8988T (cell line): ENCODE data around the gene ANXA7.
A peak's percentile ranks its signal among the peaks of the same experiment; 100 is the strongest.
"Not testable (repeated sequence)": the region's sequence is repeated elsewhere in the genome, so short reads cannot be mapped to it uniquely, and the experiment has no call there.

ENCODE experiments used
- DNase-seq: peaks from one replicate; pipeline ENCODE4 v3.0.0; 2011

The ANXA7 gene

GRCh38 chr10:73406846-73407245, 7.0 kb downstream of the ANXA7 start:
- no peak for DNase-seq

DNA sequence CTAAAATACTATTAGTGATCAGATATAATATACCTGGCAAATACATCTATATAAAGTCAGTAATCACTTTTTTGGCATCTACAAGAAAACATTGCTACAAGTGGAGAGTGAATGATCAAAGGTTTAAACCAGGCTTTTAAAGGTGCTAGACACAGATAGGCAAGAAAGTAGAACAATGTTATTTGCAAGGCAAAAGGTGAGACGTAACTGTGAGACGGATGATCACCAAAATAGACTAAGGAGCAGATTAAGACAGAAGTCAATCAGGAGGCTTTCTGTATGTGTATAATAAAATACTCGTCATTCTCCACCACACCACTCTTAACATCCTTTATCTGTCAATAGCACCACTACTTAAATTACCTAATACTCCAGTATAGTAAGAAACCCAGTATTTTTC, 8.3 kb downstream of the ANXA7 start:
- no peak for DNase-seq

DNA sequence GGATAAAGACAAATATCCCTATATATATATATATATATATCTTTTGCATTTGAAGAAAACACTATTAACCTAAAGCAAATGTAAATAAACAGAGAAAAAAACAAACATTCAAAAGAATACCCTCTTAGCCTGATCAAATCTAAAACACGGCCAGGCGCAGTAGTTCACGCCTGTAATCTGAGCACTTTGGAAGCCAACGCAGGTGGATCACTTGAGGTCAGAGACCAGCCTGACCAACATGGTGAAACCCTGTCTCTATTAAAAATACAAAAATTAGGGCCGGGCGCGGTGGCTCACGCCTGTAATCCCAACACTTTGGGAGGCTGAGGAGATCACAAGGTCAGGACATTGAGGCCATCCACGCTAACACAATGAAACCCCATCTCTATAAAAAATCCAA, 9.2 kb downstream of the ANXA7 start:
- no peak for DNase-seq

DNA sequence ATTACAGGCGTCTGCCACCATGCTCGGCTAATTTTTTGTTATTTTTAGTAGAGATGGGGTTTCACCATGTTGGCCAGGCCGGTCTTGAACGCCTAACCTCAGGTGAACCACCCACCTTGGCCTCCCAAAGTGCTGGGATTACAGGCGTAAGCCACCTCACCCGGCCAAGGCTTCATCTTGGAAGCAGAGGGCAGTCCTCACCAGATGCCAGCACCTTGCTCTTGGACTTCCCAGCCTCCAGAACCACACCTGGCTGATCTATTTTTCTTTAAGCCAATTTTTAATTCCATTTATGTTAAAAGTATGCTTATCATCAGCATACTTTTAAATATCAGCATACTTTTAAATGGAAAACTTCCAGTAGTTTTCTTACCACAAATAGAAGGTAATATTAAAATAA, 12.2 kb downstream of the ANXA7 start:
- DNase-seq: no peak

GRCh38 chr10:73399063-73399462, 14.8 kb downstream of the ANXA7 start:
- DNase-seq: no peak

- no peak for DNase-seq
Measured at GRCh38 chr10:73398024-73398423, 15.8 kb downstream of the ANXA7 start.

DNA sequence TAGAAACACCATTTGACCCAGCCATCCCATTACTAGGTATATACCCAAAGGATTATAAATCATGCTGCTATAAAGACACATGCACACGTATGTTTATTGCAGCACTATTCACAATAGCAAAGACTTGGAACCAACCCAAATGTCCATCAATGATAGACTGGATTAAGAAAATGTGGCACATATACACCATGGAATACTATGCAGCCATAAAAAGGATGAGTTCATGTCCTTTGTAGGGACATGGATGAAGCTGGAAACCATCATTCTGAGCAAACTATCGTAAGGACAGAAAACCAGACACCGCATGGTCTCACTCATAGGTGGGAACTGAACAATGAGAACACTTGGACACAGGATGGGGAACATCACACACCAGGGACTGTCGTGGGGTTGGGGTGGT, 19.5 kb downstream of the ANXA7 start:
- DNase-seq: not testable (repeated sequence)

DNA sequence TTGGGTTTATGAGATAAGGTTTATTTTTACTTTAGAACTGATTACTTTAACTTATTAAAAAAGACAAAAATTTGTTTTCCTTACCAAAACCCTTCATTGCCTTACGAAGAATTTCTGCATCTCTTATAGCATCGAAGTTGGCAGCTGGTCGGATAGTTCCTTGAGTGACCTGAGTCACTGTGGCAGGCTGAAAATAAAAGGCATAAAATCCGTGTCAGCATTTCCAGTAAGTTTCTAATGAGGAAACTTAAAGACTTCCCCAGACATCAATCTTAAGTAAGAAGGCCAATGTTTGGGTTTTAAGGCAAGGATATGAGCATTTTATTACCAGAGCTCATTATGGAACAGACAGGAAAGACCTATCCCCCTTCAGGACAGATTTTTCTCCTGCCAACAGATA, 25.6 kb downstream of the ANXA7 start:
- DNase-seq: no peak

DNA sequence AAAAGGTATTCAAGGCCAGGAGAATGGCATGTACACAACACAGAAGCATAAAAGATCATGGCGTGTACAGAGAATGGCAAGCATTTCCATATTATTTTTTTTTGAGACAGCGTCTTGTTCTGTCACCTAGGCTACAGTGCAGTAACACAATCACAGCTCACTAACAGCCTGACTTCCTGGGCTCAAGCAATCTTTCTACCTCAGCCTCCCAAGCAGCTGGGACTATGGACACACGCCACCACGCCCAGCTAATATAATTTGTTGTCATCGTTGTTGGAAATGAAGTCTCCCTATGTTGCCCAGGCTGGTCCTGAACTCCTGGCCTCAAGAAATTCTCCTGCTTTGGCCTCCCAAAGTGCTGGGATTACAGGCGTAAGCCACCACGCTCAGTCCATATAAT, 27.3 kb downstream of the ANXA7 start:
- DNase-seq: no peak

DNA sequence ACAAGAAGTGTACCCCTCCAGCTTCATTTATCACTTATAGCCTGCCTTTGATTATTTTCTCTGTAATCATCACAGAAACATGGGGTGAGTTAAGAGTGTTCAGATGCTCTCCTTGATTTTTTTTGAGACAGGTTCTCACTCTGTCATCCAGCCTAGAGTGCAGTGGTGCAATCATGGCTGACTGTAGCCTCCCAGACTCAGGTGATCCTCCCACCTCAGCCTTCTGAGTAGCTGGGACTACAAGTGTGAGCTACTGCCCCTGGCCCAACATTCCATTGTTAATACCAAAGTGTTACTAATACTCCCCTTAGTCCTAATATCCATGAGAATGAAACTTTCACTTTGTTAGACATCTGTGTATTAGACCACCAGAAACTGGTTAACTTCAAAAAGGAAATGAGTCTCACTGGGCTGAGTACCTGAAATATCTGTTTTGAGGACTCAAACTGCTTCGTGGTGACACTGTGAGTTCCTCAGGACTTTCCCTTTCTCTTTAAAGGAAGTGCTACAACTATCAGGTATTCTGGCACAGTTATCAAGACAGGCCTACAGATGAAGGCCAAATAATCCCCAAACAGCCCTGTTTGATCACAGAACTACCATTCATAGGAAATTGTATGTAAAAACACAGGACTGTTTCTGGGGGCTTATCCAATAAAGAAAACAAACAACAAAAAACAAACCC, 34.7 kb downstream of the ANXA7 start:
- DNase-seq: no peak

DNA sequence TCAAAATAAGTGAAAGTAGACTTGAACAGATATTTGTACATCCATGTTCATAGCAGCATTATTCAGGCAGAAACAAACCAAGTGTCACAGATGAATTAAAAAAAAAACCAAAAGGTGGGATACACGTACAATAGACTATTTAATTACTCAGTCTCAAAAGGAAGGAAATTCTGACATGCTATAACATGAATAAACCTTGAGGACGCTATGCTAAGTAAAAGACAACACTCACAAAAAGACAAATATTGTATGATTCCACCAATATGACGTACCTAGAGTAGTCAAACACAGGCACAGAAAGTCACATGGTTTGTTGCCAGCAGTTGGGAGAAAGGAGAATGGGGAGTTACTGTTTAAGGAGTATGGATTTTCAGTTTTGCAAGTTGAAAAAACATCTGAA, 37.2 kb downstream of the ANXA7 start:
- DNase-seq: no peak

GRCh38 chr10:73368238-73368637, 45.6 kb downstream of the ANXA7 start:
- DNase-seq: no peak

DNA sequence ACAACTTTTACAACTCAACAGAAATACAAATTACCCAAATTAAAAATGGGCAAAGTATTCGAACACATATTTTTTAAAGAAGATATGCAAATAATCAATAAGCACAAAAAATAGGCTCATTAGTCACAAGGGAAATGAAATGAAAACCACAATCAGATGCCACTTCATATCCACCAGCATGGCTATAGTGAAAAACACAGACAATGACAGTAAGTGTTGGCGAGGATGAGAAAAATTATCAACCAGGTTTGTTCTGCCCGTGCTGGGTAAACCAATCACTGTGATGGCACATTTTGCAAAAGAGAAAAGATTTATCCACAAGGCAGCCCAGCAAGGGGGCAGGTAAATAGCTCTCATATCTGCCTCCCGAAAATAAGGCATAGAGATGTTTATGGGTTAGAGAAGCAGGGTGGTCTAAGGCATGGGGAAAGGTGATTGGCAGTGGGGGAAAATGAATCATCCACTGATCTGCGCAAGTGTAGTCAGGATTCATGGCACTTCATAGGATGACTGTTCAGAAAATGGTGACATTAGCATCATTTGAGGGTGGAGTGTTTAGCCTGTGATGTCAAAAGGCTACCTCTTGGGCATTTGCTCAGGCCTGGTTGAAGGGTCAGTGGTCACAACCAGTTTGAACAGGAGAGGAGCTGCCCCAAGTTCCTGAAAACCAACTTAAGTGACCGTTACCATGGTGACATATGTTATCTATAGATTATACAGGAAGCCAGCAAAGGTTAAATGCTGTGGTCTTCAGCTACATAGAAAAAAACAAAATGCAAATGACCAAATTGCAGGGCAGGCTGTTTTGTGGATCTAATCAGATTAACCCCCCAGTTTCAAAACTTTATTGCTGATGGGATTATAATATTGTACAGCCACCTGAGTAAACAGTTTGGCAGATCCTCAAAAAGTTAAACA, 47.2 kb downstream of the ANXA7 start:
- no peak for DNase-seq

DNA sequence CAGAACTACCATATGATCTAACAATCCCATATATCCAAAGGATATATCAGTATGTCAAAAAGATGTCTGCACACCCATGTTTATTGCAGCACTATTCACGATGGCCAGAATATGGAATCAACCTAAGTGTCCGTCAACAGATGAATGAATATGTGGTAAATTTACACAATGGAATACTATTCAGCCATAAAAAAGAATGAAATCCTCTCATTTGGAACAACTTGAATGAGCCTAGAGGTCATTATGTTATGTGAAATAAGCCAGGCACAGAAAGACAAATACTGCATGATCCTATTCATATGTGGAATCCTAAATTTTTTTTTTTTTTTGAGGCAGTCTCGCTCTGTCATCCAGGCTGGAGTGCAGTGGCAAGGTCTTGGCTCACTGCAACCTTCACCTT, 48.9 kb downstream of the ANXA7 start:
- no peak for DNase-seq

GRCh38 chr10:73359492-73359891, 54.4 kb downstream of the ANXA7 start:
- no peak for DNase-seq

- DNase-seq: peak; percentile 78
Measured at GRCh38 chr10:73358331-73359279, 55.3 kb downstream of the ANXA7 start, which contains the start of gene CFAP70. TSS of gene CFAP70 (minus strand) at chr10:73358864. CDS start at chr10:73354796, 4,068 bp downstream.

DNA sequence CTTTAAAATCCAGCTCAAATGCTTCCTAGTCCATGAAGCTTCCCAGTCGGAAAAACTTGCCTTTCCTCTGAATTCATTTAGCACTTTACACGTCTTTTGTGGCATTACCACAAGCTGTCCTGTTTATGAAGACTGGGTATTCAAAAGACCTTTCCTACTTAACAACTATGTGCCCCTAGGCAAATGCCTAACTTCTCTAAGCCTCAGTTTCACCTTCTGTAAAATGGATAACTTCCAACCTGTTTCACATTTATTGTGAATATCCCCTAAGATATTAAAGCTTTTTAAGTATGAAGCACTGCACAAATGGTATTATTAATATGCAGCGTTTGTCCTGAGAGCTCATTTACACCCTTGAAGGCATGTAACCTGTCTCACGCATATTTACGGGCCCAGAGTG, 56.0 kb downstream of the ANXA7 start:
- DNase-seq: no peak

DNA sequence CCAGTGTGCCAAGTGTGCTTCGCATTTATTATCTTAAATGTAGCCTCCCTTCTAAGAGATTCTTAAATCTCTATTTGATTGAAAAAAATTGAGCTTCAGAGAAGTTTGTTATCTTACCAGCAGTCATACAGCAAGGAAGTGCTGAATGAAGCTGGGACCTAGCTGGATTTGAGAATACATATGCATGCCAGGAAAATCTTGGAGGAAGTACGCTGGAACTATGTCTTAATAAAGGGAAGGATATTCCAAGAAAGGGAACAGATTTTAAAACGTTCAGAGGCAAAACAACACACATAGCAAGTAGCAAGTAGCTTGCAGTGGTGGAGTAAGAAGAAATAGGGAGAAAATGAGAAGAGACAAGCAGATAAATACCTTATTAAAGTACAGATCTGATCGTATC, 56.7 kb downstream of the ANXA7 start:
- DNase-seq: no peak

DNA sequence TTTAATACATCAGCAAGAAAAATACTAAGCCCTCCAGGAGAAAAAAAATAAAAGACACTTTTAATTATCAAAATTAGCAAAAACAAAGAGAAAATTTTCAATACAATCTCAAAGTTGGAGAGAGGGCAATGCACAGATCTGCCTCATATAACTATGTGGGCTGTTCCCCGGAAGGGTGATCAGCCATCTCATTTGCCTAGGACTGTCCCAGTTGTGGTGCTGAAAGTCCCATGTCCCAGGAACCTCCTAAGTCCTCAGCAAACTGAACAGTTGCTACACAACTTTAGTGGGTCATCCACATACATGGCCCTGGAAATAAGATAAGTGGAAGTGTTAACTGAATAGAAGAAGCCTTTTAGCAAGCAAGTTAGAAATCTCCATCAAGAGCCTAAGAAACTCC, 69.6 kb downstream of the ANXA7 start:
- DNase-seq: no peak

- DNase-seq: no peak
Measured at GRCh38 chr10:73340121-73340520, 73.7 kb downstream of the ANXA7 start.

GRCh38 chr10:73339436-73339835, 74.4 kb downstream of the ANXA7 start:
- no peak for DNase-seq

- no peak for DNase-seq
Measured at GRCh38 chr10:73338801-73339368, 75.0 kb downstream of the ANXA7 start.

DNA sequence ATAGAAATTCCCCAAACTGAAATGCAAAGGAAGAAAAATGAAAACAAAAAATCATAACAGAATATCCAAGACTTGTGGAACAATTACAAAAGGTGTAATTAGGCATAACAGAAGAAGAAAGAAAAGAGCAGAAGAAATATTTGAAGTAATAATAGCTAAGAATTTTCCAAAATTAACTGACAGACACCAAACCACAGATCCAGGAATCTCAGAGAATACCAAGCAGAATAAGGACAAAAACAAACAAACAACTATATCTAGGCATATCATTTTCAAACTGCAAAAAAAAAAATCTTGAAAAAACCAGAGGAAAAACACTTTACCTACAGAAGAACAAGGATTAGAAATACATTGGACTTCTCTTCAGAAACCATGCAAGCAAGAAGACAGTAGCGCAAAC, 80.7 kb downstream of the ANXA7 start:
- DNase-seq: no peak
